ENCODE data around the gene RHOXF1.
"Not testable (repeated sequence)": the region's sequence is repeated elsewhere in the genome, so short reads cannot be mapped to it uniquely, and the experiment has no call there.

RHOXF1 gene

GRCh38 chrX:120115438-120115963 lies at the start of gene RHOXF1:
Gene RHOXF1, minus strand, starts transcription at chrX:120115913. Its CDS starts 51 bp downstream, at chrX:120115862.
- TF ChIP-seq CTCF (conservative IDR thresholded peaks at IDR 0.05; ENCODE audit: low read depth, low read length): no peak
- H3K4me3 ChIP-seq (ENCODE audit: low read depth, low read length): no peak within 1 kb of the TSS
- no peak for DNase-seq (ENCODE audit: low read depth)

GRCh38 chrX:120159086-120159485 lies 43.4 kb upstream of the RHOXF1 start:
- not testable (repeated sequence) for H3K4me3 ChIP-seq (ENCODE audit: low read depth, low read length); DNase-seq (ENCODE audit: low read depth)

- not testable (repeated sequence) for H3K4me3 ChIP-seq (ENCODE audit: low read depth, low read length); DNase-seq (ENCODE audit: low read depth)
These were observed 42.6 kb upstream of the RHOXF1 start, which contains the start of gene RHOXF2 for GRCh38 chrX:120158313-120158712. Gene RHOXF2, plus strand, starts transcription at chrX:120158613. Its CDS starts 138 bp downstream, at chrX:120158751.

- H3K4me3 ChIP-seq (ENCODE audit: low read depth, low read length); DNase-seq (ENCODE audit: low read depth): not testable (repeated sequence)
These were observed 34.5 kb upstream of the RHOXF1 start for GRCh38 chrX:120150109-120150744.

- no peak for TF ChIP-seq CTCF (conservative IDR thresholded peaks at IDR 0.05; ENCODE audit: low read depth, low read length)
- DNase-seq (ENCODE audit: low read depth): no peak
- H3K4me3 ChIP-seq (ENCODE audit: low read depth, low read length): no peak overlapping the region
These were observed 31.8 kb upstream of the RHOXF1 start for GRCh38 chrX:120147537-120147936.

- not testable (repeated sequence) for DNase-seq (ENCODE audit: low read depth); H3K4me3 ChIP-seq (ENCODE audit: low read depth, low read length)
These were observed 30.6 kb upstream of the RHOXF1 start for GRCh38 chrX:120146323-120146722.

GRCh38 chrX:120145295-120145925 lies 29.7 kb upstream of the RHOXF1 start:
- H3K4me3 ChIP-seq (ENCODE audit: low read depth, low read length): no peak overlapping the region
- TF ChIP-seq CTCF (conservative IDR thresholded peaks at IDR 0.05; ENCODE audit: low read depth, low read length): no peak
- DNase-seq (ENCODE audit: low read depth): no peak

GRCh38 chrX:120144178-120144844 lies 28.6 kb upstream of the RHOXF1 start:
- peak; percentile 21 for DNase-seq (ENCODE audit: low read depth)
- H3K4me3 ChIP-seq (ENCODE audit: low read depth, low read length): no peak overlapping the region
- no peak for TF ChIP-seq CTCF (conservative IDR thresholded peaks at IDR 0.05; ENCODE audit: low read depth, low read length)
